Gastroesophageal sphincter (tissue), 4 donors: ENCODE data around the gene SELENOO. TPM values are rescaled to one million over a fixed set of nuclear protein-coding genes. Genes with fewer than 3 reads are reported as not detected.

Source experiments
- ATAC-seq: fragments of 150-250 bp; one replicate; pipeline ENCODE4 v1.9.1; 2016; ENCODE audit warnings: mild to moderate bottlenecking, moderate library complexity
- H3K27ac ChIP-seq, 4 donors: fragments of 200-600 bp; sonication (generic) in 3 of 4; 1 replicate in 3 of 4; 2 replicates in 1 of 4; pipeline ENCODE4 v1.5.1; 2016 to 2019
- H3K27me3 ChIP-seq: fragments of 200-600 bp; sonication (generic); one replicate; pipeline ENCODE4 v1.5.1; 2019
- H3K36me3 ChIP-seq, 2 donors: fragments of 200-600 bp; sonication (generic); one replicate each; pipeline ENCODE4 v1.5.1; 2019; ENCODE audit warnings: control low read depth in 1 of 2
- H3K4me1 ChIP-seq, 3 donors: fragments of 200-600 bp; sonication (generic); 1 replicate in 2 of 3; 2 replicates in 1 of 3; pipeline ENCODE4 v1.5.1; 2016 to 2019; ENCODE audit warnings: control low read depth in 2 of 3
- H3K4me3 ChIP-seq, 2 donors: fragments of 200-600 bp; sonication (generic); one replicate each; pipeline ENCODE4 v1.5.1; 2019; ENCODE audit warnings: mild to moderate bottlenecking in 1 of 2, moderate library complexity in 1 of 2
- H3K9me3 ChIP-seq, 3 donors: fragments of 200-600 bp; sonication (generic); one replicate each; pipeline ENCODE4 v1.5.1; 2017 to 2019; ENCODE audit warnings: control low read depth in 2 of 3
- CTCF ChIP-seq, 4 experiments: fragments of 200-600 bp in 2 of 4; fragments of 450-650 bp in 2 of 4; sonication (generic) in 1 of 4; IDR thresholded peaks; one replicate each; pipeline ENCODE4 v1.5.1; 2017 to 2019; ENCODE audit warnings: antibody characterized with exemption in 4 of 4, mild to moderate bottlenecking in 2 of 4, moderate library complexity in 2 of 4
- EP300 ChIP-seq: sonication (generic); formaldehyde crosslinking; IDR thresholded peaks from one replicate; pipeline ENCODE4 v1.6.1; 2017; ENCODE audit warnings: antibody characterized with exemption, mild to moderate bottlenecking
- POLR2A ChIP-seq, 2 donors: fragments of 450-650 bp; IDR thresholded peaks; one replicate each; pipeline ENCODE4 v1.6.1; 2017; ENCODE audit warnings: antibody characterized with exemption in 2 of 2, mild to moderate bottlenecking in 2 of 2, moderate library complexity in 1 of 2
- POLR2AphosphoS5 ChIP-seq: sonication (generic); formaldehyde crosslinking; IDR thresholded peaks from one replicate; pipeline ENCODE4 v1.6.1; 2017; ENCODE audit warnings: antibody characterized with exemption
- whole genome bisulfite sequencing, 2 donors: methylation state at CpG; one replicate each; pipeline ENCODE4 v1.1.5; 2018; ENCODE audit warnings: low coverage in 1 of 2; 5-methylcytosine and 5-hydroxymethylcytosine counted together
- total RNA-seq, 4 donors: library from RNA; depleted of rRNA; stranded (reverse); fragments of >200 nt; gene quantifications; one replicate each; pipeline ENCODE4 v1.1.0, GENCODE V29; 2016

SELENOO gene
- total RNA-seq, 4 donors from 2014 or later: 19.9 to 42.6 (median 27.3) TPM

- Histone ChIP-seq H3K4me1 (peaks cover 0 to 17% (median 7%) of the 10 kb centered on the region in 3 donors), H3K27me3 (peaks cover 61% of the 10 kb centered on the region), H3K9me3 (no peaks in the 10 kb centered on the region), H3K36me3 (no peaks in the 10 kb centered on the region), H3K4me3 (no peak overlapping the region), H3K27ac (no peak overlapping the region)
- TF ChIP-seq EP300 (no peak), POLR2A (IDR thresholded peaks at IDR 0.05) (no peak), CTCF (IDR thresholded peaks at IDR 0.05) (no peak), POLR2AphosphoS5 (no peak)
- no peak for ATAC-seq
- 71 to 80% methylated on average over 7 to 21 of the region's 39 CpGs for WGBS, 2 donors
Measured at GRCh38 chr22:50179937-50180726, 20.7 kb upstream of the SELENOO start.

GRCh38 chr22:50180727-50181521 is 19.9 kb upstream of the SELENOO start:
- TF ChIP-seq CTCF (IDR thresholded peaks at IDR 0.05) (no peak), POLR2AphosphoS5 (no peak), EP300 (no peak), POLR2A (IDR thresholded peaks at IDR 0.05) (no peak)
- 50% methylated on average over 1 of the region's 27 CpGs; no CpG with 5 or more reads in 1 of the 2 donors for WGBS, 2 donors

GRCh38 chr22:50182176-50183081 is 18.4 kb upstream of the SELENOO start:
- no peak overlapping the region for H3K4me3 ChIP-seq
- no peak overlapping the region for H3K27ac ChIP-seq
- H3K4me1 ChIP-seq: peaks cover 0 to 35% (median 14%) of the 10 kb centered on the region in 3 donors
- peaks cover 38% of the 10 kb centered on the region for H3K27me3 ChIP-seq
- WGBS, 2 donors: 20% methylated on average over 1 of the region's 31 CpGs; no CpG with 5 or more reads in 1 of the 2 donors
- no peaks in the 10 kb centered on the region for H3K36me3 ChIP-seq
- ATAC-seq: no peak
- TF ChIP-seq POLR2A (IDR thresholded peaks at IDR 0.05) (no peak), CTCF (IDR thresholded peaks at IDR 0.05) (no peak)
- no peaks in the 10 kb centered on the region for H3K9me3 ChIP-seq

More at GRCh38 chr22:50180727-50181521, 19.9 kb upstream of the SELENOO start:
- no peak for ATAC-seq
- no peak overlapping the region for H3K27ac ChIP-seq
- no peaks in the 10 kb centered on the region for H3K36me3 ChIP-seq
- peaks cover 0 to 21% (median 7%) of the 10 kb centered on the region in 3 donors for H3K4me1 ChIP-seq
- no peak overlapping the region for H3K4me3 ChIP-seq
- H3K9me3 ChIP-seq: no peaks in the 10 kb centered on the region
- peaks cover 53% of the 10 kb centered on the region for H3K27me3 ChIP-seq

- Histone ChIP-seq H3K27ac (peak overlapping the region in 2 of 4 donors; percentile 33 to 84), H3K4me1 (peaks cover 0 to 42% (median 15%) of the 10 kb centered on the region in 3 donors), H3K9me3 (no peaks in the 10 kb centered on the region), H3K4me3 (no peak overlapping the region), H3K27me3 (peaks cover 29% of the 10 kb centered on the region), H3K36me3 (no peaks in the 10 kb centered on the region)
- WGBS, 2 donors: 45% methylated on average over 4 of the region's 19 CpGs; no CpG with 5 or more reads in 1 of the 2 donors
- no peak for ATAC-seq
- TF ChIP-seq POLR2A (IDR thresholded peaks at IDR 0.05) (no peak), CTCF (IDR thresholded peaks at IDR 0.05) (no peak), POLR2AphosphoS5 (no peak), EP300 (no peak)
Measured at GRCh38 chr22:50183141-50183971, 17.5 kb upstream of the SELENOO start.
